BLaER1 treated with 17β-estradiol and CSF1 and Interleukin-3, amounts not matched to agents 10 nM and 100 nM (cell line): ENCODE data around the gene FUBP3.

Source experiments
- H3K27ac ChIP-seq, 11 experiments: shearing (Covaris generic); formaldehyde crosslinking; 2 replicates each; pipeline ENCODE4 v1.8.1; 2022
- H3K27me3 ChIP-seq, 11 experiments: shearing (Covaris generic); formaldehyde crosslinking; 2 replicates each; pipeline ENCODE4 v1.8.1; 2022
- H3K36me3 ChIP-seq, 11 experiments: shearing (Covaris generic); formaldehyde crosslinking; 2 replicates each; pipeline ENCODE4 v1.8.1; 2022
- H3K4me1 ChIP-seq, 10 experiments: shearing (Covaris generic); formaldehyde crosslinking; 2 replicates each; pipeline ENCODE4 v1.8.1; 2022
- H3K4me2 ChIP-seq, 11 experiments: shearing (Covaris generic); formaldehyde crosslinking; 2 replicates each; pipeline ENCODE4 v1.8.1; 2022
- H3K4me3 ChIP-seq, 10 experiments: shearing (Covaris generic); formaldehyde crosslinking; 2 replicates each; pipeline ENCODE4 v1.8.1; 2022
- H3K9ac ChIP-seq, 11 experiments: shearing (Covaris generic); formaldehyde crosslinking; 2 replicates each; pipeline ENCODE4 v1.8.1; 2022
- H3K9me3 ChIP-seq, 11 experiments: shearing (Covaris generic); formaldehyde crosslinking; replicated peaks in 1 of 11; 2 replicates each; pipeline ENCODE4 v1.8.1; 2022
- H4K20me1 ChIP-seq, 11 experiments: shearing (Covaris generic); formaldehyde crosslinking; 2 replicates each; pipeline ENCODE4 v1.8.1; 2022
- Cebpa-rat ChIP-seq, 11 experiments: shearing (Covaris generic); IDR thresholded peaks; 2 replicates each; pipeline ENCODE4 v1.8.1; 2022

Gene FUBP3

DNA sequence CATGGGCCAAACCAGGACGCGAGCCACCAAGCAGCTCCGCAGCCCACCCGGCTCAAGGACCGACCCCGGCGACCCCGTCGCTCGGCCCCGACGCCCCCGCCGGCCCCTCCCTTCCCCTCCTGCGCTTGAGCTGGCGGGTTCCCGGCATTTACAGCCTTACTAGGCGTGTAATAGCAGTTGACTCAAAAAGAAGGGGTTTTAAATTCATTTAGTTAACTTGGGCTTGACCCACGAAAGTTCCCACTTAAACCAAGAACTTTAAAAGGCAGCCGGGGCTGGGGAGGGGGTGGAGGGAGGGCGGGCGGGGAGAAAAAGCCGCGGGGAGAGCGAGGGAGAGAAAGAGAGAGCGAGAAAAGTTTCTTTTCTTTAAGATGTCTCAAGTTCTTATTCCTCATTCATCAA lies 85.7 kb downstream of the FUBP3 start:
- no peak overlapping the region for H3K4me2 ChIP-seq
- no peak overlapping the region for H3K4me3 ChIP-seq
- peaks cover 0 to 3% (median 0%) of the 10 kb centered on the region in 11 experiments; a peak in 1 of 22 replicates for H3K9me3 ChIP-seq
- H3K4me1 ChIP-seq = no peaks in the 10 kb centered on the region; a peak in 1 of 20 replicates
- no peak for TF ChIP-seq Cebpa-rat (IDR thresholded peaks at IDR 0.05)
- no peak overlapping the region for H3K9ac ChIP-seq
- no peaks in the 10 kb centered on the region for H3K36me3 ChIP-seq
- peaks cover 86 to 90% (median 89%) of the 10 kb centered on the region in 11 experiments for H3K27me3 ChIP-seq
- H4K20me1 ChIP-seq = peaks cover 0 to 65% (median 43%) of the 10 kb centered on the region in 11 experiments; a peak in 16 of 22 replicates
- H3K27ac ChIP-seq = no peak overlapping the region

DNA sequence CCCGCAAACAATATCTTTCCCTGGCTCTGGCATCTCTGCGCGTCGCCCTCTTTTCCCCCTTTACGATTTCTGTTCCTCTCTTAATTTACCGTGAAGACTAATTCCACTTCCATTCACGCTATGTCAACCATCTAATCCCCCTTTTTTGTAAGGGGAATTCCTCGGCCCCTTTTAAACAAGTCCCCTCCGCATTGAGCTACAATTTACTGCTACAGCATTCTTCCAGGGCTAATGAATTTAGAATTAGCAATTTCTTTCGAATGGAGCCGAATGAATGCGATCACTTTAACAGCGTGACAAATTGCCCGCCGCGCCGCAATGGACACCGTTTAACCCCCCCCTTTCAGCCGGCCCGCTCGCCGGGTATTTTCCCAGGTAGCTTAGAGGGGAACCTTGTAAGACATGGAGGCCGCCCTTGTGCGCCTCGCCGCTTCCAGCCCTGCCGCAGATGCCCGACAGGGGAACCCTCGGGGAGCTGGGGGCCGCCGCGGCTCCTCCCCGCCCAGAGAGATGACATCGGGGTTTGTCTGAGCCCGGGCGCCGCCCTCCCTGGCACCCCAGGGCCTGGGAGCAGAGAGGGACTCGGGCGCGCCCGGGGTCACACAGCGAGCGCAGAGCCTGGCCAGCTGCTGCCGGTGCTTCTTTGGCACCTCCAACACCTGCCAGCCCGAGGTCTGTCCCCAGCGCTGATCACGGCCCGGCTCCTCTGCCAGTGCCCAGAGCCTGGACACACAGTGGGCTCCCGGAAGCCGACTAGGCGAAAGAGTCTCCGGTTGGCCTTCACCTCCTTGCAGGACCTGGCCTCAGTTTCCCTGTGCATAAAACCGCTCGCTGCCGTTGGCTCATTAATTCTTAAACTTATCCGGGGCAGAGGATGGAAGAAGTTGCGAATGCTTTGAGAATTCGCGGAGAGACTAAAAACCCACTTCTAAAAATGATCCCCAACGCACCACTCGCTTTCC lies 86.3 kb downstream of the FUBP3 start:
- Histone ChIP-seq H3K9me3 (peaks cover 0 to 3% (median 0%) of the 10 kb centered on the region in 11 experiments; a peak in 1 of 22 replicates), H3K36me3 (no peaks in the 10 kb centered on the region), H3K4me2 (no peak overlapping the region), H3K27me3 (peaks cover 79 to 84% (median 82%) of the 10 kb centered on the region in 11 experiments), H3K4me1 (no peaks in the 10 kb centered on the region; a peak in 1 of 20 replicates), H3K27ac (no peak overlapping the region), H3K4me3 (no peak overlapping the region), H3K9ac (no peak overlapping the region), H4K20me1 (peaks cover 0 to 63% (median 41%) of the 10 kb centered on the region in 11 experiments; a peak in 16 of 22 replicates)
- no peak for TF ChIP-seq Cebpa-rat (IDR thresholded peaks at IDR 0.05)

DNA sequence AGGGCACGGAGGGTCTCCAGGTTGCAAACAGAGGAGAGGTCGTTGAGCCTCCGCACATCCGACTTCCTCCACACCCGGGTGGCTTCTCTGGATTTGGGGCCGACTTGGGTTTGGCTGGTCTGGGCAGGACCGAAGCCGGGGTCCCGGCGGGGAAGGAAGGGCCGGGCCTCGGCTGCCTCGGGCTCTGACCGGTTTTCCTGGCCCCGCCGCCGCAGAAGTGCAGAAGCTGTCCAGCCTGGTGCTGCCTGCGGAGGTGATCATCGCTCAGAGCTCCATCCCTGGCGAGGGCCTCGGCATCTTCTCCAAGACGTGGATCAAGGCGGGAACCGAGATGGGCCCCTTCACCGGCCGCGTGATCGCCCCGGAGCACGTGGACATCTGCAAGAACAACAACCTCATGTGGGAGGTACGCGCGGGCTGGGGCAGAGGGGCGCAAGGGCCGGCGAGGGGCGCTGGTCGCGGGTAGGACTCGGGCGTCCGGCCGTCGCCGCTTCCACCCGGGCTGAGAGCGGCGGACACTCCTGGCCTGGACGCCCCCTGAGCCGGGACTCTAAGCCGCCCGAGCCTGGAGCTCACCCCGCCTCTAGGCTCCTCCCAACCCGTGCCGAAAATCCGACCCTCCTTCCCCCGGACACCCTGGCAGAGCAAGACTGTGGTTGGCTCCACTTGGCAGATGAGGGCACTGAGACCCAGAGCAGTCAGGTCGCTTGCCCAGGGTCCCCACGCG lies 87.2 kb downstream of the FUBP3 start:
- H3K36me3 ChIP-seq = no peaks in the 10 kb centered on the region
- peaks cover 0 to 55% (median 33%) of the 10 kb centered on the region in 11 experiments; a peak in 16 of 22 replicates for H4K20me1 ChIP-seq
- H3K9ac ChIP-seq = no peak overlapping the region
- TF ChIP-seq Cebpa-rat (IDR thresholded peaks at IDR 0.05) = no peak
- no peak overlapping the region for H3K27ac ChIP-seq
- H3K4me3 ChIP-seq = no peak overlapping the region
- no peaks in the 10 kb centered on the region; a peak in 1 of 20 replicates for H3K4me1 ChIP-seq
- H3K4me2 ChIP-seq = no peak overlapping the region
- H3K9me3 ChIP-seq = no peaks in the 10 kb centered on the region; a peak in 1 of 22 replicates
- H3K27me3 ChIP-seq = peaks cover 71 to 76% (median 74%) of the 10 kb centered on the region in 11 experiments

DNA sequence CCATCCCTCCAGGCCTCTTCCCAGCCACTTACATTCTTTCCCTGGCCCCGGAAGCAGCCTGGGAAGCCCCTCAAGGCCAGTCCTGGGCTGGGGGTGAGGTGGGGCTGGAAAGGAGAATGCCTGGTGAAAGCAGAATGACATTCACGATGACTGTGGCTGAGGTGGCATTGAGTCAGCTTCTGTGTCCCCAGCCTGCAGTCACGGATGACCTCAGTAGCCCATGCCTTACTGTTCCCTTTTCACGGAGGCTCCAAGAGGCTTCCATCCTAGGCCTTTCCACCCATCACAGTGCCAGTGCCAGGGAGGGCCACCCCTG lies 87.7 kb downstream of the FUBP3 start:
- Histone ChIP-seq H3K36me3 (no peaks in the 10 kb centered on the region), H3K27me3 (peaks cover 66 to 71% (median 68%) of the 10 kb centered on the region in 11 experiments), H3K4me2 (no peak overlapping the region), H3K27ac (no peak overlapping the region), H3K9ac (no peak overlapping the region), H3K4me3 (no peak overlapping the region), H3K4me1 (no peaks in the 10 kb centered on the region; a peak in 1 of 20 replicates), H4K20me1 (peaks cover 0 to 49% (median 30%) of the 10 kb centered on the region in 11 experiments; a peak in 16 of 22 replicates), H3K9me3 (no peaks in the 10 kb centered on the region)
- no peak for TF ChIP-seq Cebpa-rat (IDR thresholded peaks at IDR 0.05)

DNA sequence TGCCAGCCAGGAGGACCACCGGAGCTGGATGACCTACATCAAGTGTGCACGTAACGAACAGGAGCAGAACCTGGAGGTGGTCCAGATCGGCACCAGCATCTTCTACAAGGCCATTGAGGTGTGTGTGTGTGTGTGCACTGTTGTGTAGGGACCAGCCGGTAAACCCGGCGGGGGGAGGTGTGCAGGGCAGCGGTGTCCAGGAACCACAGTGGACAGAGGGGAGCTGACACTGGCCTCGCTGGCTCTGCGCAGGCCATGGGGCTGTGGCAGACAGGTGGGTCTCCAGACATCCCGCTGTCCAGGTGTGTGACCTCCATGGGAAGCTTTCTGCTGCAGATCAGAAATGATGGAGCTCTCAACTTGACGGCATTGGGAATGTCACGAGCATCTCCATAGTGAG lies 88.8 kb downstream of the FUBP3 start:
- no peaks in the 10 kb centered on the region for H3K9me3 ChIP-seq
- no peak for TF ChIP-seq Cebpa-rat (IDR thresholded peaks at IDR 0.05)
- peaks cover 0 to 10% (median 0%) of the 10 kb centered on the region in 10 experiments; a peak in 3 of 20 replicates for H3K4me1 ChIP-seq
- peaks cover 55 to 59% (median 57%) of the 10 kb centered on the region in 11 experiments for H3K27me3 ChIP-seq
- H3K9ac ChIP-seq = no peak overlapping the region
- H3K36me3 ChIP-seq = no peaks in the 10 kb centered on the region
- no peak overlapping the region for H3K4me2 ChIP-seq
- no peak overlapping the region for H3K4me3 ChIP-seq
- H3K27ac ChIP-seq = no peak overlapping the region
- H4K20me1 ChIP-seq = peaks cover 0 to 38% (median 20%) of the 10 kb centered on the region in 11 experiments; a peak in 15 of 22 replicates

DNA sequence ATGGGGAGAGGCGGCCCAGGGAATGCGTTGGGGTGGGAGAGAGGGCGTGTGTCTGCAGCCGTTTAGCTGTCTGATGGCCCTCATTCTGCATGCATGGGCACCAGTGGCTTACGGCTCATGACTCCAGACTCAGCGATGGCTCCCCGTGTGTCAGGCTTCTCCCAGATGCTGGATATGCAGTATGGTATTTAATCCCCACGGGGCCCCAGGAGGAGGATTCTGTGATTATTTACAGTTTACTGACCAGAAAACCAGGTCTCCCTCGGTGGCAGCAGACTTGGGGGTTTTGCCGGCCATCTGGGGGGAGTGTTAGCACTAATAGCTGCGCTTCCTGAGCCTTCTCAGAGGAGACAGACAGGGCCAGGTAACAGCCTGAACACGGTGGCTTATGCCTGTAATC lies 89.3 kb downstream of the FUBP3 start:
- Histone ChIP-seq H3K9me3 (no peaks in the 10 kb centered on the region), H3K4me2 (no peak overlapping the region), H3K9ac (no peak overlapping the region), H3K36me3 (no peaks in the 10 kb centered on the region), H3K27ac (no peak overlapping the region), H3K27me3 (peaks cover 50 to 55% (median 53%) of the 10 kb centered on the region in 11 experiments), H3K4me3 (no peak overlapping the region), H4K20me1 (peaks cover 0 to 34% (median 16%) of the 10 kb centered on the region in 11 experiments; a peak in 15 of 22 replicates), H3K4me1 (peaks cover 0 to 10% (median 0%) of the 10 kb centered on the region in 10 experiments; a peak in 2 of 20 replicates)
- TF ChIP-seq Cebpa-rat (IDR thresholded peaks at IDR 0.05) = no peak

DNA sequence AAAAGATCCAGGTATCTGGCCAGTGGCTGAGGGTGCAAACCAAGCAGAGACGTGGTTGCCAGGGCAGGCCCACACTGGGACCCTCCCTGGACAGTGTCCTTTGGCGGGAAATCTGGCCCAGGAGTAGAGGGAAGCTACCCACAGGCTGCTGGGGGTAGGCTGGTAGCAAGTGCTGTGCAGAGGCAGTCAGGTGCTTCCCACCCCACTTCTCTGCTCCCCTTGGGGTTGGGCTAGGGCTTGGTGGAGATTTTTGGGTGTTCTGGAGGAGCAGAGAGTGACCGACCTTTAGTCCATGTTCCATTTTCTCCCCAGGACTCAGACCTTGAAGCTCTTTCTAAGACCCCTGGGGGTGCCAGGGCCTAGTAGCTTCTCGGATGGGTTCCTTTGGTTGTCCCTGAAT lies 90.6 kb downstream of the FUBP3 start:
- no peak overlapping the region for H3K4me3 ChIP-seq
- peaks cover 0 to 21% (median 13%) of the 10 kb centered on the region in 11 experiments; a peak in 11 of 22 replicates for H4K20me1 ChIP-seq
- no peak for TF ChIP-seq Cebpa-rat (IDR thresholded peaks at IDR 0.05)
- H3K36me3 ChIP-seq = no peaks in the 10 kb centered on the region
- H3K4me1 ChIP-seq = peaks cover 0 to 10% (median 0%) of the 10 kb centered on the region in 10 experiments; a peak in 2 of 20 replicates
- H3K9me3 ChIP-seq = no peaks in the 10 kb centered on the region
- H3K4me2 ChIP-seq = no peak overlapping the region
- no peak overlapping the region for H3K9ac ChIP-seq
- H3K27me3 ChIP-seq = peaks cover 37 to 42% (median 40%) of the 10 kb centered on the region in 11 experiments
- H3K27ac ChIP-seq = no peak overlapping the region

DNA sequence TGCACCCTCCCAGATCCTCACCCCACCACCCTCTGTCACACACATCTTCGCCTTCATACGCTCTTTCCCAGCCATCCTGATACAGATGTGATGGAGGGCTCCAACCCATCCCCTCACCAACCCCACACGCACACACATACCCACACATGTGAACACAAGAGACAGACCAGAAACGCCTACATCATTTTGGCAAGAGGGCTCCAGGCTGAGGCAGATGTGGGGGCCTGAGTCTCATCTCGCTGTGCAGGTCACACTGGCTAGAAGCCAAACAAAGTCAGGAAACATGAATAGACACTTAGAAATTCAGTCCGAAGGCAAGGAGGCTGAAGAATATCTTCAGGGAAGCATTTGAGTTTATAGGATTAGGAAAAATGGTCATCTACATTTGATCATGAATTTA lies 91.3 kb downstream of the FUBP3 start:
- Histone ChIP-seq H3K9me3 (no peaks in the 10 kb centered on the region), H3K27ac (no peak overlapping the region), H3K9ac (no peak overlapping the region), H4K20me1 (peaks cover 0 to 18% (median 10%) of the 10 kb centered on the region in 11 experiments; a peak in 11 of 22 replicates), H3K4me1 (peaks cover 0 to 10% (median 0%) of the 10 kb centered on the region in 10 experiments; a peak in 2 of 20 replicates), H3K4me2 (no peak overlapping the region), H3K36me3 (no peaks in the 10 kb centered on the region), H3K4me3 (no peak overlapping the region), H3K27me3 (peaks cover 30 to 35% (median 33%) of the 10 kb centered on the region in 11 experiments)
- no peak for TF ChIP-seq Cebpa-rat (IDR thresholded peaks at IDR 0.05)

DNA sequence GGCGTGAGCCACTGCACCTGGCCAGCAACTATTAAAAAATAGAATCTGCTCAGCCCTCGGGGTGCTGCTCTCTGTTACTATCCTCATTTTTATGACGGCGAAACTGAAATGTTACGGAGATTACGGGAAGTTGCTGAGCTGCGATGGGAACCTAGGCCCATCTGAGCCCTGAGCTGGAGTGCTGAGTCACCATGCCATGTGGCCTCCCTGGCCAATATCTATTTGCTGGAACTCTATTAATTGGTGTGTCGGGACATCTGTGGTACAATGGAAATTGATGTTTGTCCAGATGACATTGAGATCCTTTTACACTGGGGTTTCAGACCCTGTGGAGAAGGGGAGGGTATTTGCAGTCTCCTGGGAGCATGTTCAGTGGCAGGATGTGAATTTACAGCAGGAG lies 93.1 kb downstream of the FUBP3 start:
- H3K4me2 ChIP-seq = peak overlapping the region in 2 of 11 experiments; percentile 5 to 16; a peak in 2 of 22 replicates
- peaks cover 12 to 17% (median 15%) of the 10 kb centered on the region in 11 experiments for H3K27me3 ChIP-seq
- no peak for TF ChIP-seq Cebpa-rat (IDR thresholded peaks at IDR 0.05)
- no peaks in the 10 kb centered on the region for H3K36me3 ChIP-seq
- no peaks in the 10 kb centered on the region for H3K9me3 ChIP-seq
- no peak overlapping the region; a peak in 1 of 22 replicates for H3K27ac ChIP-seq
- H3K4me1 ChIP-seq = peaks cover 0 to 10% (median 0%) of the 10 kb centered on the region in 10 experiments; a peak in 2 of 20 replicates
- no peak overlapping the region for H3K4me3 ChIP-seq
- H3K9ac ChIP-seq = no peak overlapping the region
- H4K20me1 ChIP-seq = no peaks in the 10 kb centered on the region; a peak in 2 of 22 replicates
